ENCODE results near the gene KLHL29.
A peak's percentile ranks its signal among the peaks of the same experiment; 100 is the strongest.
"Not testable (repeated sequence)": the region's sequence is repeated elsewhere in the genome, so short reads cannot be mapped to it uniquely, and the experiment has no call there.

The KLHL29 gene

DNA sequence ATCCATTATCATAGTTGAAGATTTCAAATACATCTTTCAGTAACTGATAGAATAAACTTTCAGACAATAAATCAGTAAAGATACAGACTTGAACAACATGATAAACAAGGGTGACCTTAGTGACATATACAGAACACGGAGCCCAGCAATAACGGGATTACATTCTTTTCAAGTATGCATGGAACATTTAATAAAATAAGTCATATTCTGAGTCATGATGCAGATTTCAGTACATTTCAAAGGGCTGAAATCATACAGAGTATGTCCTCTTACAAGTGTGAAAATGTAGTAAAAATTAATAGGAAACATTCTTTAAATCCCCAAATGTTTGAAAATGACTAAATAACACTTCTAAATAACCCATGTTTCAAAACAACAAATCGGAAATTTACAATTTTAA lies 17.2 kb upstream of the KLHL29 start:
- peak; percentile 58 for DNase-seq (ENCODE audit: low read depth)

DNA sequence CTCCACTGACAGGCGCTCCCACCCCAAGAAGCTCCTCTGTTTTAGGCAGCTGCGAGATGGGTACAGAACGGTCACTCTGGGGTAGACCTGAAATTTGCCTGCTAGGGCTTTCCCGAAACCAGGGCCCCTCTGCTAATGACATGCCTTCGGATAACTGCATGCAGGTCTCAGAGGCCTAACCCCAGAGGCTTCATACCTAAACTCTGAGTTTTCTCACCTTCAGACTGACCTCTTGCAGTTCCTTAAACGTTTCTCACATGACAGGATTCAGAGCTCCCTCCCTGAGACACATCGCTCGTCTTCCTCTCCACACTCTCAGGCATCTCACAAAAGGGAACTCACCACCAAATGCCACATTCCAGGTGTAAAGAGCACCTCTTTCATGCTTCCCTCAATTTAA lies 11.3 kb upstream of the KLHL29 start:
- DNase-seq (ENCODE audit: low read depth) = no peak

DNA sequence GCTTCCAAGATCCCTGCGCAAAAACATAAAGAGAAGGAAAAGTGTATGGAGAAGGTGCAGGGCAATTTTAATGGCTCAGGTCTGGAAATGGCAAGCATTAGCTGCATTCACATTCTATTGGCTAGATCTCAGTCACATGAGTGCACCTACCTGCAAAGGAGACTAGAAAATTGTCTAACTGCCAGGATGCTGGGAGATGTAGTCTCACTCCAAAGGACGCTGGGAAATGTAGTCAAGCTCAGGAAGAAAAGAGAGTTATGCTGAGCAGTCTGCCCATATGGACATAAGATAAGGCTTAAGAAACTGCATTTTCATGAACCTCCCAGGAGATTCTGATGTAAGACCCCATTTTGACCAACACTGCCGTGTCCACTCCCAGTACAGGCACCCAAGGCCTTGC lies 9.5 kb upstream of the KLHL29 start:
- DNase-seq (ENCODE audit: low read depth) = peak; percentile 35

DNA sequence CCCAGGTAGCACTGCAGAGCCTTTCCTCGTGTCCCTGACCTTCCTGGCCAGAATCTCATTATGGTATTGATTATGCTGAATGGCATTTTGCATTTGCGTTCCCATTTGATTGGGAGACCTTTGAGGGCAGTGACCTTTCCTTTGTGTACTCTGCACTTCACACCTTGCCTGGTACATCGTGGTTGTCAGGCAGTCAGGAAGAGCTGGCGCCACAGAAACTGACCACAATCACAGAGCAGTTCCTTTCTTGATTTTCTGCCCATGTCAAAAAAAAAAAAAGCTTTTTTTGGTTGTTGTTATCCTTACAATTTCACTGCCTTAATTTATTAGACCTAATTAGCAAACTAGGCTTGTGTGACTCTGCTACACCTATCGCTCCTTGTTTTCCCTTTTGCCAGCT lies 8.9 kb upstream of the KLHL29 start:
- no peak for DNase-seq (ENCODE audit: low read depth)

DNA sequence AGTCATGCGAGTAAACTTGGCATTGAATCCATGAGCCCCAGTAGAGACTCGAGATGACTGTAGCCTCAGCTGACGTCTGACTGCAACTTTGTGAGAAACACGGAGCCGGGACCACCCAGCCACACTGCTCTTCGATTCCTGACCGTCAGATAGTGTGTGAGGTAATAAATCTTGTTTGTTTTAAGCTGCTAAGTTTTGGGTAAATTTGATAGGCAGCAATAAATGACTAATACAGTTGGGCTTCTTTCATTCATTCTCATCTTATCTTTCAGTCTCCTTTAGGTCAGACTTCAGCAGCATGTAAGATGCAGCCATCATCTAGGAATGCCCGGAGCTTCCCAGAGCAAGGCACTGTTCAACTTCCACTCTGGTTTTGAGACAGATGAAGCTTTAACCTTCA lies 8.0 kb upstream of the KLHL29 start:
- peak; percentile 39 for DNase-seq (ENCODE audit: low read depth)

DNA sequence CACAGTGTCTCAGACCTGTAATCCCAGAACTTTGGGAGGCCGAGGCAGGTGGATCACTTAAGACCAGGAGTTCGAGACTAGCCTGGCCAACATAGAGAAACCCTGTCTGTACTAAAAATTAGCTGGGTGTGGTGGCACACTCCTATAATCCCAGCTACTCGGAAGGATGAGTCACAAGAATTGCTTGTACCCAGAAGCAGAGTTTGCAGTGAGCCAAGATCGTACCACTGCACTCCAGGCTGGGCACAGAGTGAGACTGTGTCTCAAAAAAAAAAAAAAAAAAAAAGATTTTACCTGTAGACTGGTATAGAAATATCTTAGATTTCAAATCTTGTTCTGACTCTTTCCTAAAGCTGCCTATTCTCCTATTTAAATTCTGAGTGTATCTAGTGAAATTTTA lies 7.2 kb upstream of the KLHL29 start:
- DNase-seq (ENCODE audit: low read depth) = peak; percentile 22

DNA sequence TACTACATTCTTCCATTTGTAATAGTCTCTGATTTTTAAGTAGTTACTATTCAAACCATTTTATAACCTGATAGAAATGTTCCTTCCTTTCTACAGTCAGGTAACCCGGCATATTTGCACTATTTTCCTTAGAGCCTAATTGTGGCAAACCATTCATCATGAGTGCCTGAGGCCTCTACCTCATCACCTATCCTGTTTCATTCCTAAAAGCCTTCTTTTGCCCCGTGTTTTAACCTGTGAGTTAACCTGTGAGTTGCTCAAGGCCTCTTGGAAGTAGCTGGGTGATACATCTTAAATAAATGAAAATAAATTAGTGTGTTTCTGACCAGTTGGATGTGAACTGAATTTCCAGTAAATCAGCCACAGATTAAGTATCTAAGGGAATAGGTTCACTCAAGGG lies 6.5 kb upstream of the KLHL29 start:
- no peak for DNase-seq (ENCODE audit: low read depth)

DNA sequence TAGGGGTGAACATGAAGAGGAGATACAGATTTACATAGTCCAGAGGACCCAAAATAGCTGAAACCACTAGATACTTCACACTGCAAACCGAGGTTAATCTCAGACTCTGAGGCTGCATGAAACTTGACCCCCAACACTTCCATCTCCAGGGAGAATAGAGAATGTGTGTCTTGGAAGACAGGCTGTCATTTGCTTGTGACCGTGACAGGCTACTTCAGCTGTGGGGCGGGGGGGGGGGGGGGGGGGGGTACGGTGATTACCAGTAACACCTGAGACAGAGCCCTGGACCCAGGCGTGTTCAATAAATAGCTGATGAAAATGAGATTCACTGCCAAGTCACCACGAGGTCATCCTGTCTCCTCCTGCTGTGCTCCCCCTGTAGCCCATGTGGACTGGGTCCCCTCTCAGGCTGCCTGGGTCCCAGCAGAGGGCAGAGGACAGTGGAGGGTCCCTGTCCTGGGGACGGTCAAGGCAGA lies 5.7 kb upstream of the KLHL29 start:
- DNase-seq (ENCODE audit: low read depth) = no peak

DNA sequence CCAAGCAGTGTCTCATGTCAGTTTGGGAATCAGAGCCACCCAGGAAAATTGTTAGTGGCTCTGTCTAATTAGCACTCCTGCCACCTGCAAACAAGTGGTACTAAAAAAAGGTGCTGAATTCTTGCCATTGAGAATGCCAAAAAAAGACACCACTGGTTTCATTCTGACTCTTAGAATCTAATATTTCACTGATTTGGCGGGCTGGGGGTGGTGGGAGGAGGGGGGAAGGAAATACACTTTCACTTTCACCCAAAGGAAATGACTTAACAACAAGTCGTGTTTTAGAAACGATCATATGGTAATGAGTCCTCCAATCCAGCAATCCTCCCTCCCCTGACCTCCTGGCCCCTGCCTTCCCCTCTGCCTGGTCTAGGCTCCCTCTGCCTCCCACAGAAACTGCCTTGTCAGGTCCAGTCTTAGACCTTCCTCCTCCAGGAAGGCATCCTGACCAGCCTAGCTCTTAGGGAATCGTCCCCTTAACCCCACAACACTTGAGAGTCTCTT lies 4.4 kb upstream of the KLHL29 start:
- DNase-seq (ENCODE audit: low read depth) = no peak

DNA sequence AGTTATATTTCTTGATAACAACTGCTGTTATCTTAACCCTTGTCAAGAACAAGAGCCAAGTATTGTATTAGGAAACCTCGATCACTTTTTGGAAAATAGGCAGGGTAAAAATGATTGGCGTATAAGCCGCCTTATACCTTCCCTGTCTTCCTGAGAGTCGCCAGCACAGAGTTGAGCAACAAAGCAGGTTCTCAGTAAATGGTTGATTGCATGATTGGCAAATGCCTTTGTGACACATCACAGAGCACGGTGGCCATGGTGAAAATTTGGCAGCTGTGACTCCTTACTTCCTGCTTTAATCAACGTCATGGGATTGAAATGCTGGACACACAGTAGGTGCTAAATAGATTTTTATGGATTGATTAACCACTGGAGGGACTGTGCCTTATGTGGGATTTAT lies 3.9 kb upstream of the KLHL29 start:
- DNase-seq (ENCODE audit: low read depth) = peak; percentile 86

DNA sequence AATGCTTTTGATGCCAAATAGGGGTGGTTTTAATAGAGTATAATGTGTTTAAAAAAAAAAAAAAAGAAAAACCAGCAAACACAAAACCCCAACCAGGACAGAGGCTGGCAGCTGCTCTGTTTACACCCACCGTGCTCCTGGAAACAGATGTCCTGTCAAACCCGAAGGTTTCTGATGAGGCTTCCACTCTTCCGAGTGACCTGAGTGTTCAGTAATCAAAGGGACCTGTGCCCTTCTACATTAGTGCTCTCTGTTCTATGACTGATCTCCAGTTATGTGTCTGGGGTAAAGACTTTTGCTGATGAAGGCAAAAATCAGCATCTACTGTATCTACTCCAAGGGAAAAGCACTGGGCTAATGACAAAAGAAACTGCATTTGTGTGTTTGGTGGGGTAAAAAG lies 3.5 kb upstream of the KLHL29 start:
- no peak for DNase-seq (ENCODE audit: low read depth)

DNA sequence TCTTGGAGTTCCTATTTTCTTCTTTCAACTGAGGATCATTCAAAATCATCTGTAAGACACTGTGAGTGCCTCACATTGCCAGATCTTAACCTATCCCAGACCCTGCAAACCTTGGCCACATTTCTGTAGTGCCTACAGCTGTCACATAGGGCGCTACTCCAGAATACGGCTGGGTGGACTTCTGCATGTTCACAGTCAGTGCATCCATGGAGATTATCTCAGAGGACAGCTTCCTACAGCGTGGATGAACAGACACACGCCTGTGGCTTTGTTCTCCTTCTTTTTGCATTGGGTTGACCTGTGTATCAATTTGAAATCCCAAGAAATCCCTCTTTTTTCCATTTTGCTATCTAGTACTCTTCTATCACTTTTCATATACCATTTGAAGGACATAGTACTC lies 1.9 kb upstream of the KLHL29 start:
- DNase-seq (ENCODE audit: low read depth) = no peak

DNA sequence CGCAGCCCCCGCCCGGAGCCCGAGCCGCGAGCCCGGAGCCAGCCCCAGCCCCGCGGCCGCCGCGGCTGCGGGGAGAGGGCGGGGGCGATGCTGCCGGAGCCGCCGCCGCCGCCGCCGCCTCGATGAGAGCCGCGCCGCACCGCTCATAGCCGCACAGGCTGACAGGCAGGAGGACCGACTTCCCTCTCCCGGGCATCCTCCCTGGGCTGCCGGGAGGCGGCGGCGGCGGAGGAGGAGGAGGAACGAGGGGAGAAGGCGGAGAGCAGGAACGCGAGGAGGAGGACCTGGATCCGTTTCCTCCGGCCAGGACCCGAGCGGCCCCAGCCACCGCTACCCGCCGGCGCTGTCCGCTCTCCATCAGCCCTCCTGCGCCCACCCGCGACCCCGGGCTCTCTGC lies 370 bp downstream of the KLHL29 start:
- DNase-seq (ENCODE audit: low read depth) = peak; percentile 67

DNA sequence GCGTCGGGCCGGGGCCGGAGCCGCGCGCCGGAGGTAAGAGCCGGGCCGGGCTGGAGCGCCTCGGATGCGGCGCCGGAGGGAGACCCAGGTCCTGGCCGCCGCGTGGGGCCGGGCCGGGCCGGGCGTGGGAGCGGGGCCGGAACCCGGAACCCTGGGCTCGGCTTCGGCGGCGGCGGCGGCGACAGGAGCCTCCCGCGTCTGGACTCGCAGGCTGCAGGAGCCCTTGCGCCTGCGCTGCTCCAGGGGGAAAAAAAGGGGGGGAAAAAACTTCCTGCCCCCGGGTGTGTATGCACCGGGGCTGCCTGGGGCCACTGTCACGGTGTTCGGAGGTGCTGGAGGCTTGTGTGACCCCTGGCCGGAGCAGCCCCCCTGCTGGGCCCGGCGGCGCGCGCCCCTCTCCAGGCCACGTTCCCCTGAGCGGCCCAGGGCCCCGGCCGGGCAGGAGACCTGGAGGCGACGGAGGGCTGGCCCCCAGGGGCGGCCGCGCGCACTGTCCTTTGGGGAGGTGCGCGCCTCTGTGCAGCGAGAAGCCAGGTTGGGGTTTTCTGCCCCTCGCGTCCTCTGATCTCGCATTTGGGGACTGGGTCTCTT lies 864 bp downstream of the KLHL29 start:
- peak; percentile 49 for DNase-seq (ENCODE audit: low read depth)

DNA sequence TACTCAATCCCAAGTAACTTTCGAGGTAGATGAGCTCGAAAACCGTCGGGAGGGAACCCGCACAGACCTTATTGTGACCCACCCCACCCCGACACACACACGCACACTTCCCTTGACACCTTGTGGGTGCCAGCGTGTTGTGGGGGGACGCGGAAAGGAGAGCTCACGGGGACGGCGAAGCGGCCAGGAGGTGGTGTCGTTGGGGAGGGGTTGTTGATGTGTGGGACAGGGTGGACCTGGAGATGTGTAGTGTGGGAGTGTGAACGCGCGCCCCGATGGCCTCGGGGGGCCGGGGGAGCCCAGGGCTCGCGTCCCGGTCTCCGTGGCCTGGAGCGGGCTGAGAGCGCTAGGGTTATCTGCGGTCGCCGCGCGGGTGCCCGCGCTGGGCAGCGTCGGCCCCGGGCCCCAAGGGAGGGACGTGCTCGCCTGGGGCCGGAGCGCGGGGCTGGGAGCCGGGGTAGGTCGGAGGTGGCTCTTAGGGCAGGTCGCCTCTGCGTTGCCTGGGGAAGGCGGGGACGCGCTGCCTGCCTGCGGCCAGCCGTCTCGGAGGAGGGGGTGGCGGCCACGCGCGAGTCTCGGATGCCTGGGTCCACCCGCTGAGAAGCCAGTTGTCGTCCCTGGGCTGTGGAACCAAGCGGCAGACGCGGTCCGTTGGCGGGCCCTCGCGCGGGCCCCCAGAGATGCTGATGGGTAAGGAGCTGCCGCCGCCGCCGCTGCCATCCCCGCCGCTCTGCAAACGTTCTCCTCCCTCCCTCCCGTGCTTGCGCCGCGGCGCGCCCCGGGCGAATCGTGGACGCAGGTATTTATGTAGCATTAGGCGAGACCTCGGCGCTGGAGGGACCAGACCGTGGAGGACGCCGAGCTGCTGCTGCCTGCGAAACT lies 1.6 kb downstream of the KLHL29 start:
- peak; percentile 44 for DNase-seq (ENCODE audit: low read depth)

DNA sequence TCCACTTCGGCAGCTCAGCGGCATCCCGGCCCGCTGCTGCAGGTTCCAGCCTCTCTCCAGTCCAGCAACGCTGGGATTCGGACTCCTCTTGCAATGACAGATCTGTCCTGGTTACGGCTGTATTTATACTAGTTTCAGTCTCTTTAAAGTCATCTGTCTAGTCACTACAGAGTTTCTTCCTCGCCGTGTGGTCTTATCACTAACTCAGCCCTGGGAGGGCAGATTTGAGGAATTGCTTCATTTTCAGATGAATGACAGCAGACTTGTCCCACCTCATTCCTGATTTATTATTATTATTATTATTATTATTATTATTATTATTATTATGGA lies 2.2 kb downstream of the KLHL29 start:
- no peak for DNase-seq (ENCODE audit: low read depth)

DNA sequence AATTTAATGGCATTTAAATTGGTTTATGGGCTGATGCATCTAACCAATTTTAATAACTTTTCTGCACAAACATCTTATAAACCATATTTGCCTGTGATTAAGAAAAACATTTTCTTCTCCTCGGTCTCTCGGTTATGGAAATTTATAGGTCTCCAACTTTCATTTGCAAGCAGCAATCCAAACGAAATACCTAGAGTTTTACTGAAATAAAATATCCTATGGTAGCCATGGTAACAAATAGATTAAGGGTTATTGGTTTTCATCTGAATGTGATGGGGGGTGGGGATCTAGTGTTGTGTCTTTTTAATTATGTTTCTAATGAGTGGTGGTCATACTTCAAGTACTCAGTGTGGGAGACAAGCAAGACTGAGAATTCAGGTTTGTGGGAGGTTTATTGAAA lies 2.9 kb downstream of the KLHL29 start:
- no peak for DNase-seq (ENCODE audit: low read depth)

DNA sequence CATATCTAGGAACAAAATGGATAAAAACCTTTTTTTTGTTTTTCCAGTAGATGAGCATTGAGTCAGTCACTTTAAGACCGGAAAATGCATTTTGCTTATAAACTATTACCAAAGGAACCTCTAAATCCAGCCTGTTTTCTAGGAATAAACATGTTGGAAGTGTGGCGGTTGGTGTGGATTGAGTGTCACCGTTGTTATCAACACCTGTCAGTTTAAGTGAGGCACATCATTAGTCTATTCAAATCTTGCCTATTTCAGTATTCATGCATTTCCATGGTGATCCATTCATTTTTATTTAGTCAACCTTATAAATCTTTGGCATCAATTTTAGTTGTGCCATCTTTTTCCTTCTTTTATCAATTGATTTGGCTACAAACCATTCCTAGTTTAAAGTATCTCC lies 3.3 kb downstream of the KLHL29 start:
- no peak for DNase-seq (ENCODE audit: low read depth)

DNA sequence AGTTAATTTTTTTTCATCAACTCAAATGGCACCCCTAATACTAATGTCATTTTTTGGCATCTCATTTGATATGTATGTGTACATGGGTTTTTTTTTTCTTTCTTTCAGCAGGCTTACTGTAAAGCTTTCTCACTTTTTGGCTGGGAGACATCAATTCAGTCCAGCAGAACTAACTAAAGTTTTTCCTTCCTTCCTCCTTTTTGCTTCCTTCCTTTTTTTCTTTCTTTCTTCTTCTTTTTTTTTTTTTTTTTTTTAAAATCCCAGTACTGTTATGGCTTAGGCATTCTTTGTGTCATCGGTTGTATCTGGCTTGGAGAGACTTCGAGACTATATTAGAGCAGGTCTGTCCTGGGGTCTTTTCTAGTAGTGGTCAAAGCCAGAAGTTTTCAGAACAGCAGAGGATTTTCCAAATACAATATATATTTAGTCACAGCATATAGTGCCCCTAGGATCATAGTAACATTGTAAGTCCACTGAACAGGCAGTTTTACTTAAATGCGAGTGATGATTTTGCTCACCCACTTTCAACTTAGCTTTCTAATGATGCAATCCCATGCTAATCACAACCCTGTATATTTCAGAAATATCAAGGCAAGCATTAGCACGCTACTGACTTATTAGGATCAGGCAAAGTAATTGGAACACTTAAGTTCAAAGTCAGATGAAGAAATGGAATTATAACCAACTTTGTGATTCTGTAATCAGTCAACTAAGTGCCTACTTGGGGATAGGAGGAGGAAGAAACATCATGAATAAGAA lies 4.0 kb downstream of the KLHL29 start:
- no peak for DNase-seq (ENCODE audit: low read depth)

DNA sequence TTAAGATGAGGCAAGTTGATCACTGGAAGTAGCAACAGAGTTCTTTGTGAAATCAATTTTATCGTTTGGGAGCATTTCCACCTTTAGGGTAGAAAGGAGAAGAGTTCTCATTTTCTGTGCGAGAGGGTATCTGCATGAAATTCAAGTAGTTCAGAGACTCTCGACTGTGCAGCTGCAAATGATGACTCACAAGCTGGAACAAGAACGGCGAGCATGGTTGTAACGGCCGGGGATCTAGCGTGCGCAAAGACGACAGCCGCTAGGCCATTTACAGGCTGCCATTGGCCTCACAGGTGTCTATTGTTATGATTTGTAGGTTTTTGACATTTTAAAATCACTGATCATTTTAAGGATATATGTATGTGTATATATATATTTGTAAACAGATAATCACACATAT lies 5.2 kb downstream of the KLHL29 start:
- no peak for DNase-seq (ENCODE audit: low read depth)

DNA sequence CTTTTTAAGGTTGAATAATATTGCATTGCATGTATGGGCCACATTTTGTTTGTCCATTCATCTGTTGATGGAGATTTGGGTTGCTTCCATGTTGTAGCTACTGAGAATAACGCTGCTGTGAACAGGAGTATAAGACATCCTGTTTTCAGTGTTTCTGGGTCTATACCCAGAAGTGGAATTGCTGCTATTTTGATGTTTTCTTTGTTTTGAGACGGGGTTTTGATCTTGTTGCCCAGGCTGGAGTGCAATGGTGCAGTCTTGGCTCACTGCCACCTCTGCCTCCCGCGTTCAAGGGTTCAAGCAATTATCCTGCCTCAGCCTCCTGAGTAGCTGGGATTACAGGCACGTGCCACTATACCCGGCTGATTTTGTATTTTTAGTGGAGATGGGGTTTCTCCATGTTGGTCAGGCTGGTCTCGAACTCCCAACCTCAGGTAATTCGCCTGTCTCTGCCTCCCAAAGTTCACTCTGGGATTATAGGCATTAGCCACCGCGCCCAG lies 6.3 kb downstream of the KLHL29 start:
- not testable (repeated sequence) for DNase-seq (ENCODE audit: low read depth)

DNA sequence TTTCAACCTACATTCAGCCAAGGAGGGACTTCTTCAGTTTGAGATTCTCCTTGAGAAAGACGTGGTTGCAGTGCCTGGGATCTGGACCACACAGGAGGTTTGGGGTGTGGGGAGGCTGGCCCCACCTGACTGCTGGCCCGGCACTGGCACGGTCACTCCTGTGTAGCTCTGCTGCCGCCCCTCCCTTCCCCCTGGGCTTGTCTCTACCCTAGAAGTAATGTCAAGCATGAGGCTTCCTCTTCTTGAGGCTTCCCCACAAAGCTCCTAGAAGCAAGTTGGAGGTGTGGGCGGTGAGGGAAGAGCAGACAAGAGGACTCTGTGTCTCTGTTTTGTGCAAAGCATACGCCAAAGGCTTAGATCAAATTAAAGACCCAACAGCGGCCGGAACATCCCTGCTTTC lies 8.7 kb downstream of the KLHL29 start:
- no peak for DNase-seq (ENCODE audit: low read depth)

DNA sequence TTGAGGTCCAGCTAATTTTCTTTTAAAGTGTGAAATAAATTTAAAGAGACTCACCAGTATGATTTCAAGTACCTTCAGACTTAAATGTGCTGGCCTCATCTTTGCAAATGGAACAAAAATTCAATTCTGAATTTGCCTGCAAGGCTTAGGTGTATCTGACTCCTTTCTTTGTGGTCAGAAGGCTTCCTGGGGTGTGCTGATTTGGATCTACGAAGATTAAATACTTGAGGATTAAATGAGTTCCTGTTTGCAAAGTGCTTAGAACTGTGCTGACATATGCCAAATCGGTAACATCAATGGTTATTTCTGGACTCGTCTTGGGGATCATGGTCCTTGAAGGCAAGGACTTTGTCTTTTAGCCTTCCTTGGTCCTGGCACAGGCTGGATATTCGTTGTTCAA lies 9.7 kb downstream of the KLHL29 start:
- DNase-seq (ENCODE audit: low read depth) = no peak

Measured in EH (cell line).